HG03521 (cell line): ENCODE results near the gene CDK4.

Source experiments
- ATAC-seq: cut with Tn5 transposase; IDR thresholded peaks from one replicate; pipeline ENCODE4 v1.9.1; 2021; ENCODE audit warnings: mild to moderate bottlenecking, moderate library complexity; ENCODE audit not compliant: unreplicated experiment

Gene CDK4

GRCh38 chr12:57758552-57759359 is 6.6 kb upstream of the CDK4 start:
- no peak for ATAC-seq

- no peak for ATAC-seq
Observed at GRCh38 chr12:57757771-57758170, 5.7 kb upstream of the CDK4 start.

DNA sequence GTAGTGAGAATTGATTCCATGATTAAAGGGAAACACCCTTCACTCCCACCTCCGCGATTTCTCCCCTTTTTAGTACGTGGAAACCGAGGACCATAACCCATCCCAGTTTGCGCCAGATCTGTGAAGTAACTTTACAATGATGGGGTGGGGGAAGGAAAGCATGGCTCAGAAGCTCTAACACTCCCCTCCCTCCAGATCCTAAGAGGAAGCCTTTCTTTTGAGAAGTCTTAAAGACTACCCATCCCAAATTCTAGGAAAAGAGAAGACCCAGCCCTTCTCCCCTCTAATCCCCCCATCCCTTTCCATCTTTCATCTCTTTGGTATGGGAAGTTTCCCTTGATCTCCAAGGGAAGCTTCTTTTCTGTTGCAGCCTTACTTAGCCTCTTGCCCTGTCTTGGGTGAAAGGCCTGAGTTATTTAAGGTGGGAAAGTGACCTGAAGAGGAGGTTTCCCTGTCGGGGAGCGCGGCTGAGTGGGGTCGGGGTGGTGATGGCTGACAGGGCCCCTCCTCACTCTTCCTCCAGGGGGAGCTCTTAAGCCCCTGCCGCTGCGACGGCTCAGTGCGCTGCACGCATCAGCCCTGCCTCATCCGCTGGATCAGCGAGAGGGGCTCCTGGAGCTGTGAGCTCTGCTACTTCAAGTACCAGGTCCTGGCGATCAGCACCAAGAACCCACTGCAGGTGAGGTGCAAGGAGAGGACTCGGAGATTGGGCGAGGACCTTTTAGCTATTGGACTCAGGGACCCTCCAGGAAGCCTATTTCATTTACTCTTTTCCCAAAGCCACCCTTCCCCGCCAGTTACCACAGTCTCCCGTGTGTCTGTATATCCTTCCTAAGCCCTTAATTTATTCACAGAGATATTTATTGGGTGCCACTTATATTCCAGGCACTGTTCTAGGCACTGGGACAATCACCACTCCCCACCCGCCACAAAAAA is 4.6 kb upstream of the CDK4 start:
- no peak for ATAC-seq

GRCh38 chr12:57755454-57756372 is 3.6 kb upstream of the CDK4 start:
- ATAC-seq = no peak

DNA sequence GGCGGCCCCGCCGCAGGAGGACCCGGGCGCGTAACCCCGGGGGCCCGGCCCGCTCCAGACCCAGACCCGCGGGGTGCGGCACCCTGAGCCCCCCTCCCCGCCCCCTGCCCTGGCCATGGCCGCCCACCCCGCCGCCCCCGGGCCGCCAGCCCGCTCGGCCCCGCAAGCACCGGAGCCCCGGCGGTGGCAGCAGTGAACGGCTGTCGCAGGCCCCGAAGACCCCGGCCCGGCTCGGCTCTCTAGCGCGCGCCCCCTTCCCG is 3.0 kb upstream of the CDK4 start:
- ATAC-seq = no peak

GRCh38 chr12:57754411-57755193 is 2.5 kb upstream of the CDK4 start, which contains the start of gene MARCHF9:
MARCHF9 (plus strand) TSS chr12:57755103; CDS start chr12:57755529, 426 bp downstream.
- ATAC-seq = peak; percentile 18

- ATAC-seq = no peak
Observed at GRCh38 chr12:57753756-57754337, 1.7 kb upstream of the CDK4 start.

GRCh38 chr12:57752668-57753000 is 524 bp upstream of the CDK4 start:
- no peak for ATAC-seq

GRCh38 chr12:57751432-57751787 is 700 bp downstream of the CDK4 start:
- no peak for ATAC-seq

GRCh38 chr12:57750561-57751431 is 1.3 kb downstream of the CDK4 start:
- ATAC-seq = no peak

DNA sequence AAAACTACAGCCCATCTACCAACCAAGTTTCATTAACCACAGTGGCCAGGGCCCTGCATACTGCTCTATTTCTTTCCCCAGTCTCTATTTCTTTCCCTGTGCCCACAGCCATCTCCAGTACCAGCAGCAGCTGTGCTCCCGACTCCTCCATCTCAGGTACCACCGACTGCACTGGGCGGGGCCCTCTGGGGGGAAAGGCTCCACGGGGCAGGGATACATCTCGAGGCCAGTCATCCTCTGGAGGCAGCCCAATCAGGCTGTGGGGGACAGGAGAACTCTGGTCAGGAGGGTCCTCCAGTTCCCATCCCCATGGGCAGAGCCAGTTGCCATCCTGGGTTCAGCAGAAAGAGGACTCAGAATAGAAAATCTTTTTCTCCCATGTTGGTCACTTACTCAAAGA is 3.0 kb downstream of the CDK4 start:
- ATAC-seq = no peak

GRCh38 chr12:57746025-57746424 is 6.1 kb downstream of the CDK4 start:
- ATAC-seq = no peak

DNA sequence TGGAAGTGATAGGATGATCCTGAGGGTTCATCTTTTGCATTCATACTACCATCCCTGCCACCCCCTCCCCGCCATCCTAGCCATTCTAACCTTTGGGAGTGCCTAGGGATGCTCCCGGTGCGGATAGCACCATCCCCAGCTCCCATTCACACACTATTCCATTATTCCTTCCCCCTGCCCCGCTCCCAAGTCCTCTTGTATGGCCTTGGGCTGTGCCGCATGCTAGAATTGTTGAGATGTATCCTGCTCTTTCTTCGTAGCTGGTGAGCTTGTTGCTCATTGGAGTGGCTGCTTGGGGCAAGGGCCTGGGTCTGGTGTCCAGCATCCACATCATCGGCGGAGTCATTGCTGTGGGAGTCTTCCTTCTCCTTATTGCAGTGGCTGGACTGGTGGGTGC is 6.6 kb downstream of the CDK4 start:
- ATAC-seq = no peak

DNA sequence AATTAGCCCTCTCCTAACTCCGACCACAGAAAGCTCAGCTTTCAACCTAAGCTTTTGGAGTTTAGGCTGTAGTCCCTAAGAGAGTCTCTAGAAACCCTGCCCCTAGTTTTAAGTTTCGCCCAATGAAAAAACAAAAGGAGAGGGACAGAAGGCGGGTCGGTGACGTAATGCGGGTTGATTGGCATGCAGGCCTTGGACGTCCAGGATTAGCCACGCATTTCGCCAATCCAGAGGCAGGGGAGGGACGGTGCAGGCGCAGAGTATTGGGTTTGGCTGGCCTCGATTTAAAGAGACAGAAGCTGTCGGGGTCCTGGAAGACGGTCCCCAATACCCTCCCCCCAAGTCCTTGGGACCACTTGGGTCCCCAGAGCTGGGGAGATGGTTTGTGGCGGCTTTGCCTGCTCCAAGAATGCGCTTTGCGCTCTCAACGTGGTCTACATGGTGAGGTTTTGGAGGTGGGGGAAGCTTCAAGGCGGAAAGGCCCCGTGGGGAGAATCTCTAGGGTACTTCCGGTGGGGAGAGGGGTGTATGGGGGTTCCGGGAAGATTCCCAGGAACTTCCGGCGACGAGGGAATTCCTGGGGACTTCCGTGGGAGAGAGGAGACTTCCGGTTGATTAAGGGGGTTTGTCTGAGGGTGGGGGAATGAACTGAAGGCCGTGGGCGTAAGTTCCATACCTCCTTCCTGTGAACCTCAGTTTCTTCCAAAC is 7.2 kb downstream of the CDK4 start, which contains the start of gene TSPAN31:
TSPAN31 (plus strand) TSS at position 263 of the 708 bp plus-strand sequence; CDS start at position 379, 116 bp downstream.
- ATAC-seq = peak; percentile 77

DNA sequence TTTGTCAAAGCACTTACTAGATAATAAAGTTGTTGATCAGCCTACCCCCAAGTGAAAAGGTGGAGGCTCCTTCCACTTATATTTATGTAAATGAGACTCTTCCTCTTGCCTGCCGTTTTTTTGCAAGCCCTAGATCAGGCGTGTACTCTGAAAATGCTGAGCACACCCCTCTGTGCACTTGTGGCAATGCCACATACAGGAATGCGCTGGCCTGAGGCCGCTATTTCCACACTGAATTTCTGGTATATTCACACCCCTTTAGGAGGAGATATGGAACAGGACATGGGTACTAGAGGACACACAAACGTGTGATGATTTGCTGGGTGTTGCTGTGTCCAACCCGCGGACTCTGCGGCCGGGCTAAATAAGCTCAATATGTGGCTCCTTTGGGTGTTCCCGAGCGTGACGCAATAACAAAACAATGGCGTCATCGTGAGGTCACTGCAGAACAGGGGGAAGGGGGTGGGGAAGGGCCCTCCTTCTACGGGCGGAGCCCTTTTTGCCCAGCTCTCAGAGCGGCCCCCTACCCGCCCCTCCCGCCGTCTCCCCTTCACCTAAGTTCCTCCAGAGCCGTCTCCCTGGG is 7.8 kb downstream of the CDK4 start:
- ATAC-seq = peak; percentile 24

DNA sequence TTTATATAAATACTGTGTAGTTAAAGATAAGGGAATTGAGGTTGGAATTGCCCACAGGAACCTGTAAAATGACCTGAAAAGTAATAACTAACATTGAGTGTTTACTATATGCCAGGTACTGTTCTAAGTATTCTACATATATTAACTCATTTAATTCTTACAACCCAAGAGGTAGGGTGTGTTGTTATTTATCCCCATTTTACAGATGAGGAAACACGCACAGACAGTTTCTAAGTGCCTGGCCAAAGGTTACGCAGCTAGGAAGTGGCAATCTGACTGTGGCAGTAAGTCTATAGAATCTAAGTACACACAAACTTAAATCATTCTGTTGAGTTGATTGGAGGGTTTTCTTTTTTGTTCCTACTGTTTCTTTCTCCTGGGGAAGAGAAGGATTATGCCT is 8.3 kb downstream of the CDK4 start:
- no peak for ATAC-seq

- ATAC-seq = peak; percentile 49
Observed at GRCh38 chr12:57741844-57742738, 10.0 kb downstream of the CDK4 start.
